Gastroesophageal sphincter (tissue), 4 donors: ENCODE data around the gene RABIF. TPM values are rescaled to one million over a fixed set of nuclear protein-coding genes. Genes with fewer than 3 reads are reported as not detected.

Source experiments
- ATAC-seq: fragments of 150-250 bp; one replicate; pipeline ENCODE4 v1.9.1; 2016; ENCODE audit warnings: mild to moderate bottlenecking, moderate library complexity
- H3K27ac ChIP-seq, 4 donors: fragments of 200-600 bp; sonication (generic) in 3 of 4; 1 replicate in 3 of 4; 2 replicates in 1 of 4; pipeline ENCODE4 v1.5.1; 2016 to 2019
- H3K27me3 ChIP-seq: fragments of 200-600 bp; sonication (generic); one replicate; pipeline ENCODE4 v1.5.1; 2019
- H3K36me3 ChIP-seq, 2 donors: fragments of 200-600 bp; sonication (generic); one replicate each; pipeline ENCODE4 v1.5.1; 2019; ENCODE audit warnings: control low read depth in 1 of 2
- H3K4me1 ChIP-seq, 3 donors: fragments of 200-600 bp; sonication (generic); 1 replicate in 2 of 3; 2 replicates in 1 of 3; pipeline ENCODE4 v1.5.1; 2016 to 2019; ENCODE audit warnings: control low read depth in 2 of 3
- H3K4me3 ChIP-seq, 2 donors: fragments of 200-600 bp; sonication (generic); one replicate each; pipeline ENCODE4 v1.5.1; 2019; ENCODE audit warnings: mild to moderate bottlenecking in 1 of 2, moderate library complexity in 1 of 2
- H3K9me3 ChIP-seq, 3 donors: fragments of 200-600 bp; sonication (generic); one replicate each; pipeline ENCODE4 v1.5.1; 2017 to 2019; ENCODE audit warnings: control low read depth in 2 of 3
- CTCF ChIP-seq, 4 experiments: fragments of 200-600 bp in 2 of 4; fragments of 450-650 bp in 2 of 4; sonication (generic) in 1 of 4; IDR thresholded peaks; one replicate each; pipeline ENCODE4 v1.5.1; 2017 to 2019; ENCODE audit warnings: antibody characterized with exemption in 4 of 4, mild to moderate bottlenecking in 2 of 4, moderate library complexity in 2 of 4
- EP300 ChIP-seq: sonication (generic); formaldehyde crosslinking; IDR thresholded peaks from one replicate; pipeline ENCODE4 v1.6.1; 2017; ENCODE audit warnings: antibody characterized with exemption, mild to moderate bottlenecking
- POLR2A ChIP-seq, 2 donors: fragments of 450-650 bp; IDR thresholded peaks; one replicate each; pipeline ENCODE4 v1.6.1; 2017; ENCODE audit warnings: antibody characterized with exemption in 2 of 2, mild to moderate bottlenecking in 2 of 2, moderate library complexity in 1 of 2
- POLR2AphosphoS5 ChIP-seq: sonication (generic); formaldehyde crosslinking; IDR thresholded peaks from one replicate; pipeline ENCODE4 v1.6.1; 2017; ENCODE audit warnings: antibody characterized with exemption
- WGBS, 2 donors: methylation state at CpG; one replicate each; pipeline ENCODE4 v1.1.5; 2018; ENCODE audit warnings: low coverage in 1 of 2; 5-methylcytosine and 5-hydroxymethylcytosine counted together
- total RNA-seq, 4 donors: library from RNA; depleted of rRNA; stranded (reverse); fragments of >200 nt; gene quantifications; one replicate each; pipeline ENCODE4 v1.1.0, GENCODE V29; 2016

Gene RABIF
- total RNA-seq, 4 donors from 2014 or later, result 4.7 to 7.3 (median 6.1) TPM

- no peak for ATAC-seq
- Histone ChIP-seq H3K9me3 (no peaks in the 10 kb centered on the region), H3K4me1 (no peaks in the 10 kb centered on the region), H3K27me3 (peaks cover 6% of the 10 kb centered on the region), H3K36me3 (no peaks in the 10 kb centered on the region), H3K27ac (no peak overlapping the region), H3K4me3 (no peak overlapping the region)
- TF ChIP-seq POLR2A (IDR thresholded peaks at IDR 0.05) (no peak), EP300 (no peak), POLR2AphosphoS5 (no peak), CTCF (IDR thresholded peaks at IDR 0.05) (no peak)
- WGBS, 2 donors, result 79 to 83% methylated on average over 2 to 4 of the region's 5 CpGs
These were observed 51.1 kb downstream of the RABIF start for GRCh38 chr1:202837746-202838262.

GRCh38 chr1:202836623-202837403, 52.1 kb downstream of the RABIF start:
- Histone ChIP-seq H3K9me3 (no peaks in the 10 kb centered on the region), H3K27me3 (peaks cover 6% of the 10 kb centered on the region), H3K4me1 (no peaks in the 10 kb centered on the region), H3K36me3 (no peaks in the 10 kb centered on the region), H3K27ac (no peak overlapping the region), H3K4me3 (no peak overlapping the region)
- TF ChIP-seq CTCF (IDR thresholded peaks at IDR 0.05) (no peak), EP300 (no peak), POLR2AphosphoS5 (no peak), POLR2A (IDR thresholded peaks at IDR 0.05) (no peak)
- WGBS, 2 donors, result 63 to 64% methylated on average over 3 to 5 of the region's 5 CpGs
- ATAC-seq, result no peak

- Histone ChIP-seq H3K4me3 (no peak overlapping the region), H3K27ac (no peak overlapping the region), H3K4me1 (no peaks in the 10 kb centered on the region), H3K9me3 (no peaks in the 10 kb centered on the region), H3K27me3 (peaks cover 6% of the 10 kb centered on the region), H3K36me3 (no peaks in the 10 kb centered on the region)
- ATAC-seq, result no peak
- TF ChIP-seq CTCF (IDR thresholded peaks at IDR 0.05) (no peak), POLR2A (IDR thresholded peaks at IDR 0.05) (no peak), POLR2AphosphoS5 (no peak), EP300 (no peak)
- 100% methylated on average over 1 of the region's 3 CpGs; no CpG with 5 or more reads in 1 of the 2 donors for WGBS, 2 donors
These were observed 53.3 kb downstream of the RABIF start for GRCh38 chr1:202835548-202836072.

- Histone ChIP-seq H3K27me3 (peaks cover 6% of the 10 kb centered on the region), H3K9me3 (no peaks in the 10 kb centered on the region), H3K4me3 (no peak overlapping the region), H3K4me1 (no peaks in the 10 kb centered on the region), H3K36me3 (no peaks in the 10 kb centered on the region), H3K27ac (no peak overlapping the region)
- 40 to 64% methylated on average over 1 to 7 of the region's 10 CpGs for WGBS, 2 donors
- no peak for ATAC-seq
- TF ChIP-seq CTCF (IDR thresholded peaks at IDR 0.05) (no peak), POLR2AphosphoS5 (no peak), EP300 (no peak), POLR2A (IDR thresholded peaks at IDR 0.05) (no peak)
These were observed 54.0 kb downstream of the RABIF start for GRCh38 chr1:202834771-202835547.
